Endothelial cell (in vitro differentiated cells): ENCODE results near the gene PPP1R27. TPM values are rescaled to one million over a fixed set of nuclear protein-coding genes. Genes with fewer than 3 reads are reported as not detected.

ENCODE experiments used
- DNase-seq: peaks from one replicate; pipeline ENCODE4 v3.0.0; 2021; ENCODE audit warnings: low spot score
- H3K27ac Mint-ChIP-seq: one replicate; pipeline ENCODE4 v1.8.0; 2021; ENCODE audit warnings: mixed read lengths, inconsistent platforms; ENCODE audit not compliant: unreplicated experiment
- H3K27me3 Mint-ChIP-seq: one replicate; pipeline ENCODE4 v1.8.0; 2021; ENCODE audit warnings: mild to moderate bottlenecking, moderate library complexity, mixed read lengths, inconsistent platforms; ENCODE audit not compliant: unreplicated experiment
- H3K36me3 Mint-ChIP-seq: one replicate; pipeline ENCODE4 v1.8.0; 2021; ENCODE audit warnings: mild to moderate bottlenecking, low read depth, mixed read lengths, inconsistent platforms; ENCODE audit not compliant: unreplicated experiment
- H3K4me1 Mint-ChIP-seq: one replicate; pipeline ENCODE4 v1.8.0; 2021; ENCODE audit warnings: mild to moderate bottlenecking, mixed read lengths, inconsistent platforms; ENCODE audit not compliant: unreplicated experiment
- H3K4me3 Mint-ChIP-seq: one replicate; pipeline ENCODE4 v1.8.0; 2021; ENCODE audit warnings: mild to moderate bottlenecking, mixed read lengths, inconsistent platforms; ENCODE audit not compliant: unreplicated experiment
- H3K9me3 Mint-ChIP-seq: one replicate; pipeline ENCODE4 v1.8.0; 2021; ENCODE audit warnings: mixed read lengths, inconsistent platforms; ENCODE audit not compliant: unreplicated experiment
- CTCF ChIP-seq: fragments of 200-600 bp; sonication (generic); IDR thresholded peaks from one replicate; pipeline ENCODE4 v1.5.0; 2021; ENCODE audit warnings: antibody characterized with exemption; ENCODE audit not compliant: unreplicated experiment
- total RNA-seq: library from RNA; stranded (reverse); fragmentation: NEBNext Ultra II Directional; extraction: Animal tissue kit (Norgen Biotek cat#: 25700); gene quantifications from one replicate; pipeline ENCODE4 v1.2.1, GENCODE V29; 2021; ENCODE audit not compliant: unreplicated experiment

Gene PPP1R27
- total RNA-seq, 1 donor from 2014 or later = not detected

DNA sequence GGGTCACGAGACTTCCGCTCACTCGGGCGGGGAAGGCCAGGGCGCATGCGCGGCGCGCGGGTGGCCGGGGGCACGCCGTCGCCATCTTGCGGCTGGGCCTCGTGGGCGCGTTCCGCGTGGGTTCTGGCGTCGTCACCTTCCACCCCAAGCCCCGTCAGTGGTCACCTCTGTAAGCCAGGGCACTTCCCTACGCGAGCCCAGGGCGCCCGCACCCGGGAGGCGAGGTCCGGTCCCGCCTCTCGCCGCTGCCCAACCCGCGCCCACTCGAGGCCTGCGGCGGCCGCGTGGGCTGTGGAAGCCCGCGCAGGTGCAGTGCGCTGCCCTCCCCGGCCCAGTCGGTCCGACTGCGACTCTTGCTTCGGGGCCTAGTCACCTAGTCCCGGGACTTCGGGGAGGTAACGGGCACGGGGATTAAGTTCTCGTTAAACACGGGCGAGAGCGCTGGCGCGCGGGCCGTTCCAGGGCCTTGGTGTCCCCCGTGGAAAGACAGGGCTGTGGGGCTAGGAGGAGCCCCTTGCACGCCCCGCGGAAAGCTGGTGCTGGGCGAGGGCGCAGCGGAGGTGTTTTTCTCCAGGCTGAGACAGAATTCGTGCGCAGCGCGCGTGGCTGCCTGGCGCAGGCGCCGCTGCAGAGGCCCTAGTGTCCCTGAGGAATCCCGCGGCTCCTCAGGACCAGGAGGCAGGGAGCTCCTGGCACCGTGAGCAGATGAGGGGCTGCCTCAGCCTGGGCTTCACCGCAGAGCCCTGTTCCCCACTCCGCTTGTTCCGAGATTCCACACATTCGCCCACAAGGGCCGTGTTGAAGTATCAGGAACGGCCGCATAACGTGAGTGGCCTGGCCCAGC lies 36.8 kb upstream of the PPP1R27 start:
- Mint-ChIP-seq H3K4me1 (peaks cover 3% of the 10 kb centered on the region), H3K9me3 (no peaks in the 10 kb centered on the region), H3K27me3 (peaks cover 17% of the 10 kb centered on the region), H3K27ac (peak overlapping the region; percentile 83), H3K4me3 (peak overlapping the region; percentile 89), H3K36me3 (peaks cover 3% of the 10 kb centered on the region)
- DNase-seq = peak; percentile 91
- TF ChIP-seq CTCF = no peak

GRCh38 chr17:81870981-81871386 lies 36.1 kb upstream of the PPP1R27 start, which contains the start of gene ARHGDIA:
ARHGDIA (minus strand) TSS chr17:81871337; CDS start chr17:81869930, 1,407 bp downstream.
- Mint-ChIP-seq H3K4me3 (peak within 1 kb of the TSS; percentile 93), H3K27me3 (peaks cover 17% of the 10 kb centered on the region), H3K4me1 (peaks cover 3% of the 10 kb centered on the region), H3K27ac (peak within 1 kb of the TSS; percentile 84), H3K9me3 (no peaks in the 10 kb centered on the region), H3K36me3 (peaks cover 3% of the 10 kb centered on the region)
- no peak for TF ChIP-seq CTCF
- DNase-seq = no peak

DNA sequence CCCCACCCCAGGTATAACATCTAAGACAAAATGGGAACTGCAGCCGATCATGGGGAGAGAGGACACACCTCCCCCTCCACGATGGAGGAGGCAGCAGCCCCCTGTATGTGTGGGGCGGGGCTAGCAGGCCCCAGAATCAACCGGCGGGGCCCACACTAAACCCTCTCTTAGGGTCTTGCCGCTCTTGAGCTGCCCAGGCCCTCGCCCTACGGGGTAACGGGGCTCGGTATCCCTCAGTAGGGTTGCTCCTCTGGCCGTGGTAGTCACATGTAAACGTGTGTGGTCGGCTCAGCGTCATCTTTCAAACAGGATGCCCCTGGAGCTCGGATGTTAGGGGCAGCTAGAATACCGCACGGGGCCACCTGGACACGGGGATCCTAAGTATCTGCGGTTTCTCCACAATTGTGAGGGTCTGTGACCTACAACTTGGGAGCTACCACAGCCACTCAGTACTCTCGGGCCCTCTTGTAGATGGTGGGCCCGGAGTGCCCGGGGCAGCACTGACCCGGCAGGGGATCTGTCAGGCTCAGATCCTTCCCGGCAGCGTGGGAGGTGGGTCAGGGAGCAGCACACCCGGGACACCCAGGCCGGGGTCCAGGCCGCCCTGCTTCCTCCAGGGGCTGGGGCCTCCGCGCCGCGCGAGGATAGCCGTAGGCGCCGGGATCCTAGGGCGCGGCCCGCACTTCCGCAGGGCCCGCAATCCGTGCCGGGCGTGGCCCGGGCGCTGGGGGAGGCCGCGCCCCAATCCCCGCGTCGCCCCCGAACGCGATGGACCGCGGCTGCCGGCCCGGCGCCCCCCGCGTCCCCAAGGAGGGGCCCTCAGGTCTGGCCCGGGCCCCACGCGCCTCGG lies 35.5 kb upstream of the PPP1R27 start:
- peaks cover 21% of the 10 kb centered on the region for H3K27me3 Mint-ChIP-seq
- H3K27ac Mint-ChIP-seq = peak overlapping the region; percentile 84
- DNase-seq = no peak
- no peak for TF ChIP-seq CTCF
- H3K36me3 Mint-ChIP-seq = peaks cover 3% of the 10 kb centered on the region
- peak overlapping the region; percentile 93 for H3K4me3 Mint-ChIP-seq
- H3K4me1 Mint-ChIP-seq = peaks cover 3% of the 10 kb centered on the region
- no peaks in the 10 kb centered on the region for H3K9me3 Mint-ChIP-seq

- peak overlapping the region; percentile 93 for H3K4me3 Mint-ChIP-seq
- peaks cover 3% of the 10 kb centered on the region for H3K36me3 Mint-ChIP-seq
- peak; percentile 98 for TF ChIP-seq CTCF
- no peaks in the 10 kb centered on the region for H3K9me3 Mint-ChIP-seq
- H3K4me1 Mint-ChIP-seq = peaks cover 3% of the 10 kb centered on the region
- peak overlapping the region; percentile 36 for H3K27ac Mint-ChIP-seq
- peaks cover 25% of the 10 kb centered on the region for H3K27me3 Mint-ChIP-seq
- peak; percentile 71 for DNase-seq
These were observed 34.6 kb upstream of the PPP1R27 start for GRCh38 chr17:81869221-81870130.
